Subcutaneous adipose tissue (tissue), 4 donors: ENCODE results near the gene RCAN1. TPM values are rescaled to one million over a fixed set of nuclear protein-coding genes. Genes with fewer than 3 reads are reported as not detected.

Source experiments
- CTCF ChIP-seq: fragments of 450-650 bp; IDR thresholded peaks from one replicate; pipeline ENCODE4 v1.5.1; 2016; ENCODE audit warnings: low read depth, mild to moderate bottlenecking, control low read depth, antibody characterized with exemption, moderate library complexity
- total RNA-seq, 4 donors: library from RNA; depleted of rRNA; stranded (reverse); fragments of >200 nt; gene quantifications; one replicate each; pipeline ENCODE4 v1.1.0, GENCODE V29; 2016

RCAN1 gene
- total RNA-seq, 4 donors from 2014 or later: 28.8 to 68.3 (median 47.0) TPM

GRCh38 chr21:34528131-34528561 lies 86.8 kb downstream of the RCAN1 start:
- TF ChIP-seq CTCF: no peak

GRCh38 chr21:34526618-34527290 lies 88.2 kb downstream of the RCAN1 start:
- no peak for TF ChIP-seq CTCF

- no peak for TF ChIP-seq CTCF
Measured at GRCh38 chr21:34526241-34526617, 88.7 kb downstream of the RCAN1 start.

GRCh38 chr21:34524646-34525601 lies 90.0 kb downstream of the RCAN1 start:
- no peak for TF ChIP-seq CTCF

GRCh38 chr21:34523019-34523555 lies 91.8 kb downstream of the RCAN1 start:
- no peak for TF ChIP-seq CTCF

GRCh38 chr21:34522284-34522683 lies 92.6 kb downstream of the RCAN1 start:
- no peak for TF ChIP-seq CTCF

- TF ChIP-seq CTCF: no peak
Measured at GRCh38 chr21:34521561-34521960, 93.4 kb downstream of the RCAN1 start.
